Measurements from ENCODE around the gene LTBP1.

LTBP1 gene

DNA sequence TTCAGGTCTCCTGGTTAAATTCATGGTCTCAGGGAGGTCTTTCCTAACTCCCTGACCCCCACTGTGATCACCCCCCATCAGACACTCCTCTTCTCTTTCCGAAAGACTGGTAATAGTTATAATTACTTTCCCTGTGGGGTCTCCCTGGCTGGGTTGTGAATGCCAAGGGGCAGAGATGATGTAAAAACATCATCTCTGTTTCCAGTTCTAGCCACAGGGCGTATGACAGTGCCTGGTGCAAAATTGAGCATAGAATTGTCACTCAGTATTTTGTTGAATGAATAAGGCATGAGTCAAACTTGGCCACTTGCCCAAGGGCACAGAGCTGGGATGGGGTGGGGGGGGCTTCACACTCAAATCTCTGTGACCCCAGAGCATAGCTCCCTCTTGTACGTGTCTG lies 65.2 kb downstream of the LTBP1 start:
- no peak for DNase-seq (ENCODE audit: low spot score)

DNA sequence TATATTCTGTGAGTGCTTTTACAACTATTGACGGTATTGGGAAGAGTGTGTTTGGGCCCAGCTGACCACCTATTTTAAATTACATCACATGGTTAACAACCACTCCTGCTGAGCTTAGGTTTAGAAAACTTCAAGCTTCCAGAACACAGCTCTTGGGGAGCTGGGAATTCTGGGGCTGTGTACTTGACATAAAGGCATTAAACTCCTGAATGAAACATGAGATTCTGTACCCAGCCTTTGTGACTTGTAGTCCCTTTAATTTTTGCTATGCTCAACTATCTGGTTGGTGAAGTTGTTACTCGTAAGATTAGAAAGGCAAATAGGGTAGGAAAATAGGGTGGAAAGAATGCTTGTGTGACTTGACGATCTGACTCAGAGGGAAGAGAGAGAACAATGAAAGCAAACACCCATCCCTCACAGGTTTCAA lies 66.9 kb downstream of the LTBP1 start:
- DNase-seq (ENCODE audit: low spot score): no peak

DNA sequence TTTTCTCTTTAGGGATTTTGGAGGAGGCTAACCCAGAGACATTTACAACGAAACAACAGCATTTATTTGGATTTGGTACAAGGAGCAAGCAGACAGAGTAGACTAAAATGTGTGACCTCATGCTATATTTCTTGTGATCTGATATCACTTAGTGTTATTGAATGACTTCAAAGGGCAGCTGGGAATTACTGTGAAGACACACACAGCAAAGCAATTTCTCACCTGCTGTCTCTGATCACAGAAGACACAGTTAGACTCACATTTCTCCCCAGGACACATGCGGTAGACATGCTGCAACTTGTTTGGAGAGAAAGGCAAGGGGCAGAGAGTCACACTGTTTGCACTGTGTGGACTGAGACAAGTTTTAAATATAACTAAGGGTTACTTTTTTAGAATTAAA lies 67.5 kb downstream of the LTBP1 start:
- DNase-seq (ENCODE audit: low spot score): no peak

DNA sequence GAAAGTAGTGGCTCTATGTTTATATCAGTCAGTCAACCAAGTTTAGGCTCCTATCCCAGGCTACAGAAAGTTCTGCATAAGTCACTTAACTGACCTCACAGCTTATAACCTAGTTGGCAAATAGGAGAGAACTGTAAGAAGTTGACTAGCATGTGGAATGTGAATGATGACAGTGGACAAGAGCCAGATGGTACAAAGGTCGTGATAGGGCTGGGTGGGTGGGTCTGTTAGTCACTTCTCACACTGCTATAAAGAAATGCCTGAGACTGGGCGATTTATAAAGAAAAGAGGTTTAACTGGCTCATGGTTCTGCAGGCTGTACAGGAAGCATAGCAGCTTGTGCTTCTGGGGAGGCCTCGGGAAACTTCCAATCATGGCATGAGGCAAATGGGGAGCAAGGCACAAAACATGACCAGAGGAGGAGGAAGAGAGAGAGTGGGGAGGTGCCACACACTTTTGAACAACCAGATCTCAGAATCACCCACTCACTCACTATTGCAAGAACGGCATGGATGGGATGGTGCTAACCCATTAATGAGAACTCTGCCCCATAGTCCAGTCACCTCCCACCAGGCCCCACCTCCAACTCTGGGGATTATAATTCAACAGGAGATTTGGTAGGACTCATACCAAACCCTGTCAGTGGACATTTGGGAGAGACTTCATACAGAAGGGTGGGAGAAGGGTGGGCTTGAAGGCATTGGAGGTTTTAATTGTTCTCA lies 68.8 kb downstream of the LTBP1 start:
- DNase-seq (ENCODE audit: low spot score): no peak

DNA sequence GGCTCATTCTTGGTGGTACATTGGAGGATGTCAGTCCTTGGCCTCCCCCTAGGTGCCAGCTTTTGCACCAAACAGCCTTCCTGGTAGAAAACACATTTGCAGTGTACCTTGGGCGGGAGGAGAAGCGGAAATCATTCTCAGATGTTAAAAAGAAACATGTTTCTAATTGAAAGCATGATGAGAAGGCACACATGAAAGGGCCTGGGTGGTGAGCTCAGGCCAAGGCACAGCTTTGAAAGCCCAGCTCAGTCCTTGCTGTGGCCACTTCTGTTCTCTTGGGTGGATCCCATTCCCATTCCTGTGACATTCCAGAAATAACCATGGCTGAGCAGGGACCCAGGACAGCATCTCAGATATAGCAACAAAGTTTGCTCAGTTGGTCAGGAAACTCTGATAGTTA lies 71.5 kb downstream of the LTBP1 start:
- no peak for DNase-seq (ENCODE audit: low spot score)

DNA sequence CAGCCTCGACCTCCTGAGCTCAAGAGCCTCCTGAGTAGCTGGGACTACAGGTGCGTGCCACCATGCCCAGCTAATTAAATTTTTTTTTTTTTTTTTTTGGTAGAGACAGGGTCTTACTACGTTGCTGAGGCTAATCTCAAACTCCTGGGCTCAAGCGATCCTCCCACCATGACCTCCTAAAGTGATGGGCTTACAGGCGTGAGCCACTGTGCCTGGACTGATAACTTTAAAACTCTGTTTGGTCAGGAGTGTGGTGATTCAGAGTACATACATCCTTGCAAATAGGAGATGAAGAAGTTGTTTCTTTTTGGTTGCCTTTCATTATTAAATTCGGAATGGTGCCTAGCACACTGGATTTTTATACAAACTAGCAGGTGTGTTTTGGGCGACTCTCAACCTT lies 73.0 kb downstream of the LTBP1 start:
- no peak for DNase-seq (ENCODE audit: low spot score)

DNA sequence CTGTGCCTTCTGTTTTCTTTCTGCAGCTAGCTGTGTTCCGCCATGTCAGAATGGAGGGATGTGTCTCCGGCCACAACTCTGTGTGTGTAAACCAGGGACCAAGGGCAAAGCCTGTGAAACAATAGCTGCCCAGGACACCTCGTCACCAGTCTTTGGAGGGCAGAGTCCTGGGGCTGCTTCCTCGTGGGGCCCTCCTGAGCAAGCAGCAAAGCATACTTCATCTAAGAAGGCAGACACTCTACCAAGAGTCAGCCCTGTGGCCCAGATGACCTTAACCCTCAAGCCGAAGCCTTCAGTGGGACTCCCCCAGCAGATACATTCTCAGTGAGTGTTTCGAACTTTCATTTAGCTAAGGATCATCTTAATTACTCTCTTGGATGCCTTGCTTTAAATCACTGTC lies 74.1 kb downstream of the LTBP1 start:
- DNase-seq (ENCODE audit: low spot score): no peak

DNA sequence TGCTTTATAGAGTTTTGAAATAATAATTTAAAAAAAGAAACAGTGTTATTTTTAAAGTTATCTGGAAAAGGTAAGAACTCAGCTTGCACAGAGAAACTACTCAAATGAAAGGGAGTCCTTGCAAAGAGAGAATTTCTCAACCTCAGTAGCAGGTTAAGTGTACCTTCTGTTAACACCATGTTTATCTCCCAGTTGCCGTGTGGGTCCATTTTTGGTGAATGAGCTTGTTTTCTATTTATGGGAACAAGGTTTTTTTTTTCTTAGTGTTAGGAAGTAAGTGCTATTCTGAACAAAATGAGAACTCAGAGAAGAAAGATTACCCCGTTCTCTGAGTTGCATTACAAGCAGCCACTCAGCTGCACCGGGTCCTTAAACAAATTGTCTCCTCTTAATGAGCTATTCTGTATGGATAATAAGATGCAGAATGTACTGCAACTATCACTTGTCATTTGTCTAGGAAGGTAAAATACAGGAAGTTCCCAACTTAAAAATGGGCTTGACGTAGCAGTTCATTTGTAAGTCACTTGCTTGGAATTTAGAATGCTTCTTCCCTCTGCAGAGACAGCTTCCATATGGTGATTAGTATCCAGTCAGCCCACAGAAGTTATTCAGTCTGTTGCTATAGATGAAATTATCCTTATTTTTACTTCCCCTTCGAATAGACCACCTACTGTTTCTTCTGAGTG lies 74.9 kb downstream of the LTBP1 start:
- DNase-seq (ENCODE audit: low spot score): no peak

DNA sequence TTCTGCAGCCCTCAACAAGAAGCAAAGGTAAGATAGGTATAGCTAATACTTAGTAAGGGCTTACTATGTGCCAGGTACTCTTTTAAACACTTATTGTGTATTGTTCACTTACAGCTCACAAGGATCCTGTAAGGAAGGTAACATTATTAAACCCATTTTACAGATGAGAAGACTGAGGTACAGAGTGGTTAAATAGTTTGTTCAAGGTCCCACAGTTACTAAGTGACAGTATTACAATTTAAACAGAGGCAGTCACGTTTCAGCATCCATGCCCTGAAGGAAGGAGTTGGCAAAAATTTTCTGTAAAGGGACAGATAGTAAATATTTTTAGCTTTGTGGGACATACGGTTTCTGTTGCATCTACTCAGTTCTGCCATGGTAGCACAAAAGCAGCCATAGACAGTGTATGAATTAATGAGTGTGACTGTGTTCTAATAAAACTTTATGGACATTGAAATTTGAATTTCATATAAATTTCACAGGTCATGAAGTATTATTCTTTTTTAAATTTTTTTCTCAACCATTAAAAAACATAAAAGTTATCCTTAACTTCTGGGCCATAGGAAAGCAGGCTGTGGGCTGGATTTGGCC lies 75.7 kb downstream of the LTBP1 start:
- no peak for DNase-seq (ENCODE audit: low spot score)

DNA sequence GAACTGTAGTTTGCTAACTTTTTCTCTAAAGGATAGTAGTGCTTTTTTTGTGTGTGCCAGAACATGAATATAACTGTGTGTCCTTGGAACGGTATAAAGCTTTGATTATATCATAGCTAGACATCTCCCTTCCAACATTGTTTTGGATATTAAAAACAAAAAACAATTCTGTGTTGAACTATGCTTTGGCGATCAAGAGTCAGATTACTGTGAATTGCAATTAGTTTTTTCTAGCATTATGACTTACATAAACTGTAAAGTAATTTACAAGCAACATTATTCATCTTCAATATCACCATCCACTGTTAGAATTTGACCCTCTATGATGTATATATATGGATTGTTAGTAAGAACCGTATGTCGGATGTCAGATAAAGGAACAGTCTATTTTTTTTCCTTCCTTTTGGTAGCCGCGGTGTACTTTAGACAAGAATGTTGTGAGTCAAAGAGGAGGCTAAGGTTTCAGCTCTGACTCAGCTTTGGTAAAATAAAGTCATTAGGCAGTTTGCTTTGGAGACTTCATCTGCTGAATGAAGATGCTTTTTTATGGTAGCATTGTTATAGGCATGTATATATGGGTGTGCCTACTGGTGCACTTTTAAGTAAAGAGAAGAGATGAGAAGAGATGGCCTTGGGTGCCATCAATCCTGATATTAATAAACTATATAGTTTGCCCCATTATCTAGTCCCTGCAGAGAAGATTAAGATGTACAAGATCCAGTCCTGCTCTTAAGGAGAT lies 76.4 kb downstream of the LTBP1 start:
- DNase-seq (ENCODE audit: low spot score): peak; percentile 29

DNA sequence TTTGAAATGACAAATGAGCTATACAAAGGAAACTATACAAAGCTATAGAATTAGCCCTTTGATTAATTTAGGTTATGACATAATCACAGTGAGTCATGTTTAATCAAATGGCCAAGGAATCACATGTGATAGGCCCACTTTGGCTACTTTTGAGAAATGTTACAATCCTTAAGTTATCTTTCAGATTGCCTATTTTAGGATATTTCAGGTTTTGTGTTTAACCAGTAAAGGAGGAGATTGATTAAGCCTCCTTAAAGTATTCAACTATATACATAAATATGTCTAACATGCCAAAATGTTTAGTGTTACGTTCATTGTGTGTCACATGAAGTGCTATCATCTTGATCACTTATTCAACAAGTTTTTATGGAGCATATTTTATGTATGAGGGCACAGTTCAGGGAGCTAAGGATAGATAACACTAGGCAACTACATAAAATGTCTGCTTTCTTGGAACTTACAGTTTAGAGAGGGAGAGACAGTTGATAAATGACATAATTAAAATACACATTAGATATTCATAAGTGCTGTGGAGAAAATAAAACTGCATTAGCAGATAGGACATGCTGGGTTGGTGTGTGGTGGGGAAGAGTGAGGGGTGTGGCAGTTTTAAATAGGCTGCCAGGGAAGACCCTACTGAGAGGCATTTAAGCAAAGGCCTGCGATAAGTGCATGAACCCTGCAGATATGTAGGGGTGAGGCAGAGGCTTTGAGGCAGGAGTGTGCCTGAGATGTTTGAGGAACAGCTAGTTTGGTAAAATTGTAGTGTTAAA lies 77.2 kb downstream of the LTBP1 start:
- no peak for DNase-seq (ENCODE audit: low spot score)

DNA sequence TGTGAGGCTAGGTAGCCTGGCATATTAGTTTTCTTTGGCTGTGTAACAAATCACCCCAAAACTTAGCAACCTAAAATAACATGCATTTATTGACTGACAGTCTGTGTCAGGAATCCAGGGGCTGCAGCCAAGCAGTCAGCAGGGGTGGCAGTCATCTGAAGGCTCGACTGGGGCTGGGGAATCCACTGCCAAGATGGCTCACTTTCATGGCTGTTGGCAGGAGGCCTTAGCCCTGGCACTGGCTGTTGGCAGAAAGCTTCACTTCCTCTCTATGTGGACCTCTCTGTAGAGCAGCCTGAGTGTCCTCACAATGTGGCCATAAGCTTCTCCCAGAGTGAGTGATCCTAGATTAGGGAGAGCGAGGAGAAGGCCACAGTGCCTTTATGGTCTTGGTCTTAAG lies 78.0 kb downstream of the LTBP1 start:
- DNase-seq (ENCODE audit: low spot score): no peak

DNA sequence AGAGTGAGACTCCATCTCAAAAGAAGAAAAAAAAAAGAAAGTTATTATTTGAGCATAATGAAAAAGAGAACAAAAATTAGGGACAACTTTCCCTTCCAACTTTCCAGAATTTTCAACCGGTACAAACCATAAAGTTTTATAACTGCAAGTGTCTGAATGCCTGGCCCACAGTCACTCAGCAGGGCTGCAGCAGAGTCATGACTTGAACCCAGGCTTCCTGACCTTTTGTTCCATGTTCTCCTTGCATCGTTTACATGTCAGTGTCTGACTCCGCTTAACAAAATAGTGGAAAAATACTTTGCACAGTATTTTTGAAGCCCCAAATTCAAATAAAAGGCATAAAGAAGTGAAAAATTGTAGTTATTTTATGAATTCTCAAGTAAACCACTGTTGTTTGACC lies 82.7 kb downstream of the LTBP1 start:
- no peak for DNase-seq (ENCODE audit: low spot score)

DNA sequence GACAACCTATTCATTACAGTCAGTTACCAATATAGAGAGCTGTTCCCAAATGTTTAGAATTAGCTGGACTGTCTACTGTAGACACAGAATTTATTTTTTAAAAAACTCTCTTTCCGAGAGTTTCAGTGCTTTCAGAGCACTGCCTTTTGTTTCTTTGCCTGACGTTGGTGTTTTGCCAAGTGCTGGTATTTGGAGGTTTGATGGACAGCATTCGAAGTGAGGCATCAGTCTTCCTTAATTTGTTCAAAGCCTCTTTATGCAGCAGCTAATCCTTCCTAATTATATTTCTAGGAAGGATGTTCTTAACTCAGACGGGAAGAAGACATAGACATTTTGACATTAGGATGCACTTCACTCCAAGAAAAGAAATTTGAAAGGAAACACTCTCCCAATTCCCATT lies 83.2 kb downstream of the LTBP1 start:
- DNase-seq (ENCODE audit: low spot score): no peak

DNA sequence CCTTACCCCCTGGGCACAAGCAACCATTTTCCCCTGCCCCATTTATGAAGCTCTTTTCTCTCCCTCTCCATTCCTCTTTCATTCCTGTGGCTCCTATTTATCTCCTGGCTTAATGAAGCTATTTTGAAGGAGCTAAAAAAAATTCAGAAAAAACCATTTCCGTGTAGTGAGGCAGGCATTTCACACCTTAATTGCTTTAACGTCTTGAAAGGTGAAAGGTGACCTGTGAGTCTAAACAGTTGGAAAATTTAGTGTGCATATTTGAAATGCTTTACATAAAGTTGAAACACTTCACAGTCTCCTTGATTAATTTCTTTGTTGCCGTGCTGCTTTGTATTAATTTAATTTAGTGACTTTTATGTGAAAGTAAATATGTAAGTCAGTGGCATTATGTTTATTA lies 83.6 kb downstream of the LTBP1 start:
- no peak for DNase-seq (ENCODE audit: low spot score)

DNA sequence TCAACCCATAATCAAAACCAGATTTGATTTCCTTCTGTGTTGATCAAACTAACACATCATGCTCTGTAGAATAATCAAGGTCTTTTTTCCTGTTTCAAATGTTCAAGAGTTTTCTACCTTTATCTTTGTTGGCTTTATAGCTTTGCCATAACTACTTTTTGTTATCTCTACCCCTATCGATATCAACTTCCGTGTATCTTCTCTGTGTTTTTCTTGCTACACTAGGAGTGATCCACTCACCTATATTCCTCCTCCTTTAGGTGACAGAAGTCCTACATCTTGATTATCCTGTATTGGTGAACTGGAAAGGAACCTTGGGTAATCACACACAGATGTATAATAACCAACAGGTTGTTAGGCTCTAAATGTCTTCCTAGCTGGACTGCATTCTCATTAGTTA lies 85.5 kb downstream of the LTBP1 start:
- DNase-seq (ENCODE audit: low spot score): no peak

DNA sequence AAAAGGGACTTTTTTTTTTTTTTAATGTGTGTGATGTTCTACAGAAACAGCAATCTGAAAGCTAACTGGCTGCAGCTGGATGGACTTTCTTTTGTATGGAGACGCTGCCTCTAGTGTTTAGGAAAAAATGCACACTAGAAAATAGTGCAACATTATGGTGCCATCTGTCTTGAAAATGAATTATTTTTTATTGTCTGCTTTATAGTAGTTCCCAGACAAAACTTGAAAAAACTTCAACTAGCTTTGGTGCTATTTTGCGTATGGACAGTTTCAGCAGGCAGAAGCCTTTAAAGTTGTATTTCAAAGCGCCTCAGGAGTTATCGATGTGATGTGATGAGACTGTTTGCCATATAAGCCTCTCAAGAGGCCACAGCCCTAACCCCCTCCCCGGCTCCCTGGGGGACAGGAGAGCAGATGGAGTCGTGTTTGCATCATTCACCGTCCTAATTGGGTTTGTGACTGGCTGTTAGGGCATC lies 86.9 kb downstream of the LTBP1 start:
- DNase-seq (ENCODE audit: low spot score): no peak

DNA sequence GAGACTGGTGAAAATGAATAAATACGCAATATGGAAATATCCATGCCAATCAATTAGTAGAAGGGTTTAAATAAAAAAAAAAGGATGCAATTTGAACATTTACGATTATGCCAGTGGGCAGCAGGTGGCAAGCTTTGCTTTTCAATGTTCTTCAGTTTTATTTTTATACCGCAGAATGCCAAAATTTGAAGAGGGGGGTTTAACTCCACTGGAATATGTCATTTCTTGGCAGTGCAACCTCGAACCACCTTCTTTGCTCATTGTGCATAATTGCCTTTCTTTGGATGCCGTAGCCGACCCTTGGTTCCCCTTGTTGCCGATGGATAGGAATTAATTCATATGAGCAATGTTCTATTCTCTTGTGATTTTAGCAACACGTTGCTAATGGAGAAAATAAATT lies 88.0 kb downstream of the LTBP1 start:
- no peak for DNase-seq (ENCODE audit: low spot score)

DNA sequence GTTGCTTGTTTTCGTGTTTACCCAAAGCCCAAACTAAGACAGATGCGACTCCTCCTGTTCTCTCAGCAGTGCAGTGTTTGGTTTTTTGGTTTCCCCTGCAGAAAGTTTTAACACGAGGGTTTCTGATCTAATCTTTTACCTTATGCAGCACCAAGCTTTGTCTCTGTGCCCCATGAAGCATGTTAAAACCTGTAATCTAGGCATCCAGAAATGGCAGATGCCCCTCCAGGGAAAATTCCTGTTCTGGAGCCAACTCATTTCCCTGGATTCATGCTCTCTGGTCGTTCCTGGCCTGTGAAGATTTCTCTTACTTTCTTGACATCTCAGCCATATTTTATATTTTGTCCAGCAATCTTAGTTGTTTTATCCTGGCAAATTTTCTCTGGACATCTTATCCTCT lies 91.5 kb downstream of the LTBP1 start:
- DNase-seq (ENCODE audit: low spot score): no peak

DNA sequence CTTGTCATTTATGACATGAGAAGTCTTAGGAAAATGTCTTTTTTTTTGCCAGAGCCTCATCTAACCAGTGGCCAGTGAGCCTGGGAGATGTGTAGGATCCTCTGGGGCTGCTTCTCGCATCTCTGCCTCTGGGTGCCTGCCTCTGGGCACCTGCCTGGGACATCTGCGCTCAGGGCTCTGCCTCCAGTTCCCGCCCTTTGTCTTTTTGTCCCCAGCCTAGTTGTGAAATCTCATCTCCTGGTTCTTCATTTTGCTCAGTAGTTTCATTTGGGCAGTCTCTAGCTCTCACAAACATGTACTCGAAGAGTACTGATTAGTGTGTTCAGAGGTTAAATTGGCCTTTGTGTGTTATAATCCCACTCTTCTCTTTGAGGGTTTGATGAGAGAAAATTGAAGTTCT lies 92.0 kb downstream of the LTBP1 start:
- DNase-seq (ENCODE audit: low spot score): no peak

DNA sequence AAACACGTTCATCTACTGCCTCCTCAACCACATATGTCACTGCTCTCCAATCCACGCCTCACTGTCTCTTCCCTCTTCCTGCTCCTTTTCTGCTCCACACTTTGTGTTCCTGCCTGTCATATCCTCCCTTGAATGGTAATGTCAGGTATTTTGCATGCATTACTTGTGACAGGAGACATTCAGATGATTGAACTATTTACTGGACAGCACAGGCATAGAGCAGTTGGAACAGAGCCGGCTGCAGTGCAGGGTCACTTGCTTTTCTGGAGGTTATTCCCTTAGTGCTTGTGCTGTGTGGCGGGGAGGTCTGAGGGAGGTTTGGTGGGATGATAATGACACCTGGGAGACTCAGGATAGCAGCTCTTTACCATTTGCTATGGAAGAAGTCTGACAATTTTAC lies 93.8 kb downstream of the LTBP1 start:
- DNase-seq (ENCODE audit: low spot score): no peak

DNA sequence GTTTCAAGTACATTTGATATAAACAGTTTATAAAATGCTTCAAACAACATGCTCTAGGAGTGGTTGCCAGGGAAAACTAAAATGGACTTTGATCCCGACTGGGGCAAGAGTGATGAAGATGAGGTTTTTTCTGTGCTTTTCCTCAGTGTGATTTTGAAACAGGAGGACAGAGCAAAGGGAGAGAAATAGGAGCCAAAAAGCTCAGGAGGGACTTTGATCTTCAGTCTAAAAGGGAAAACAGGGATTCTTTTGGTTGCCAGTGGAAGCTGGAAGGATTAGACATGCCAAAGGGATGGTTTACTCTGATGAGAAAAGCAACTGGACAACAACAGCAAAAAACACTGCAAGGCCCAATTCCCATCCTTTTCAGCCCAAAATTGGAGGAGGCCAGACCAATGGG lies 95.5 kb downstream of the LTBP1 start:
- DNase-seq (ENCODE audit: low spot score): no peak

Data from activated CD4-positive, alpha-beta T cell treated with anti-CD3 and anti-CD28 coated beads, Interleukin-2, Interleukin-4, amounts not matched to agents 100 ng/mL and 50 ng/mL, durations not matched to agents 16 hours and 8 hours (primary cell).